SU-DHL-6 (cell line): Measurements from ENCODE around the gene GPR107.

ENCODE experiments used
- EZH2phosphoT487 ChIP-seq: fragments of 200-600 bp; sonication (generic), shearing (Covaris generic); conservative IDR thresholded peaks from 2 replicates; pipeline ENCODE4 v1.6.1; 2018; ENCODE audit warnings: mild to moderate bottlenecking, antibody characterized with exemption, low read length, moderate library complexity, mixed read lengths
- TF ChIP-seq, protein P1 (sequence below): fragments of 200-600 bp; sonication (generic); IDR thresholded peaks from one replicate; pipeline ENCODE4 v1.5.1; 2017; ENCODE audit warnings: antibody characterized with exemption, mild to moderate bottlenecking, low read length, moderate library complexity; ENCODE audit not compliant: insufficient read depth, poor library complexity, severe bottlenecking

DNA sequence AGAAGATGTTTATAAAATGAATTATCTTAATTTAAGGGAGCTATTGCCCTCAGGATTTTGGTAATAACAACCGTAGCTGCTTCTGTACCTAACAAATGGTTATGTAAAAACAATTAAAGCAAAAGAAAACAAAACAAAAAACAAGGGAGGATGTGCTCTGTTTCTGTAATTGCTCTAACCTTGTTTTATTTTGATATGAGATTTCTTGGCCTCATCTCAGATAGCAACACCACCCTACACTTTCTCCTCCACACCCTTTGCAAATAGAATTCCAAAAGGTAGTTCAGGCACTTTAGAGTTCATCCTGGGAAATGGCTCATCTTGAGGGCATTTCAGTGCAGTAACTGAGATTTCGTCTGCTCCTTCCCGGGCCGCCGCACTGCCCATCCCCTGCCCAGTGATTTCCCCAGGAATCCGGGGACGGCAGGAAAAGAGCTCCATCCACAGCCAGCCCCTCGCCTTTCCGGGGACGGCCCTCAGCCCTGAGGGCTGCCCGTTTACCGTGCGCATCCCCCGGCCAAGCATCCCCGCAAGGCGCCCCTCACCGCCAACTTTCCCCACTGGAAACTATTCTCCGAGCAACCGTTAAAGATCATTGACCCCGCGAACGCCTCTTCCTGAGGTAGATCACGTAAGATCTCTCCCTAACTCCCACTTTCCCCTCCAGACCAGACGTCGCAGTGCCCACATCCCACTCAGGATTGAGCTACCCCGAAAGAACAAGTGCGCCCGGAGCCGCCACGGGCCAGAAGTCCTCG lies 11.9 kb upstream of the GPR107 start:
- TF ChIP-seq, protein P1, sequence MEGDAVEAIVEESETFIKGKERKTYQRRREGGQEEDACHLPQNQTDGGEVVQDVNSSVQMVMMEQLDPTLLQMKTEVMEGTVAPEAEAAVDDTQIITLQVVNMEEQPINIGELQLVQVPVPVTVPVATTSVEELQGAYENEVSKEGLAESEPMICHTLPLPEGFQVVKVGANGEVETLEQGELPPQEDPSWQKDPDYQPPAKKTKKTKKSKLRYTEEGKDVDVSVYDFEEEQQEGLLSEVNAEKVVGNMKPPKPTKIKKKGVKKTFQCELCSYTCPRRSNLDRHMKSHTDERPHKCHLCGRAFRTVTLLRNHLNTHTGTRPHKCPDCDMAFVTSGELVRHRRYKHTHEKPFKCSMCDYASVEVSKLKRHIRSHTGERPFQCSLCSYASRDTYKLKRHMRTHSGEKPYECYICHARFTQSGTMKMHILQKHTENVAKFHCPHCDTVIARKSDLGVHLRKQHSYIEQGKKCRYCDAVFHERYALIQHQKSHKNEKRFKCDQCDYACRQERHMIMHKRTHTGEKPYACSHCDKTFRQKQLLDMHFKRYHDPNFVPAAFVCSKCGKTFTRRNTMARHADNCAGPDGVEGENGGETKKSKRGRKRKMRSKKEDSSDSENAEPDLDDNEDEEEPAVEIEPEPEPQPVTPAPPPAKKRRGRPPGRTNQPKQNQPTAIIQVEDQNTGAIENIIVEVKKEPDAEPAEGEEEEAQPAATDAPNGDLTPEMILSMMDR: no peak
- no peak for TF ChIP-seq EZH2phosphoT487
